ENCODE results near the gene PAQR4.

The PAQR4 gene

DNA sequence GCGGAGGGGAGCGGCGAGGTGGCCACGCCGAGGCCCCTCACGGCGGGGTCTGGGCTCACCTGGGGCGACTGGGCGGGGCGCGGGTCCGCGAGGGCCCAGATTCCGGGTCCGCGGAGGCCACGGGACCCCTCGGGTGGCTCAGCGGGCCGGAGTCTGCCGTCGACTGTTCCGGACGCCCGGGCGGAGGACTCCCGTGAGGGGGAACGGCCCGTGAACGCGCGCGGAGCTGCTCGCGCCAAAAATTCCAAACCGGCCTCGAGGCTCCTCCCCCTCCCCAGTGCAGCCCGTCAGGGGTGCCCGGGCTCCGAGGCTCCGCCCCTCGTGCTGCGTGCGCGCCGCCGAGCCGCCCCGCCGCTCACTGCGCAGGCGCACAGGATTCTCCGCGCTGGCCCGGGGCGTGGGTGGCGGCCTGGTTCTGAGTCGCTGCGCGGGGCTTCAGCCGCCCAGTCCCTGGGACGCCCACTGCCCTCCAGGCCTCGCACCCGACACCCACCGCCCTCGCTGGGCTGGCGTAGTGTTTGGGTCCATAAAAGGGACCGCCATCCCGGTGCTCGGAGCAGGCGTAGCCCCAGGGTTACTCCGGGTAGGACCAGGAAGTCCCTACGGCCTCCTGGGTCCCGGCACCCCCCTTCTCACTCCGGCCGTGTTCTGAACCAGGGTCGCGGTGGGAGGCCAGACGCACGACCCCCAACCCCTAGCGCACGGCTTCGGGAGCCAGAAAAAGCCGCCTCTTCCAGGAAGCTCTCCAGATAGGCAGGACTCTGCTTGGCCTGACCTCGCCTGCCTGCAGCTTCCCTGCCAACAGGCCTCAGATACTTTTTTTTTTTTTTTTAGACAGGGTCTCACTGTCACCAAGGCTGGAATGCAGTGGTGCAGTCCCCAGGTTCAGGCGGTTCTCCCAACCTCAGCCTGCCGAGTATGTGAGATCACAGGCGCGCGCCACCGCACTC is 11.4 kb downstream of the PAQR4 start, which contains the start of gene PKMYT1 (continued):
- TF ChIP-seq TSHZ1 (tag by site-specific recombination; IDR thresholded peaks at IDR 0.05; ENCODE audit: borderline replicate concordance) (no peak), AEBP2 (tag by site-specific recombination; IDR thresholded peaks at IDR 0.05; ENCODE audit: borderline replicate concordance) (no peak), ZNF837 (tag by site-specific recombination; IDR thresholded peaks at IDR 0.05) (no peak), ZNF600 (tag by site-specific recombination; IDR thresholded peaks at IDR 0.05) (peak; percentile 92), ZBTB11 (tag by site-specific recombination; conservative IDR thresholded peaks at IDR 0.05; ENCODE audit: low read depth) (peak; percentile 46; the same call in 1 of the 2 replicates), EGR2 (tag by site-specific recombination; IDR thresholded peaks at IDR 0.05; ENCODE audit: low read depth) (peak; percentile 93), YY1 (tag by site-specific recombination; IDR thresholded peaks at IDR 0.05) (0 out of 2 replicates have a peak, but pooled peaks have one; percentile 22), PRDM6 (tag by site-specific recombination; IDR thresholded peaks at IDR 0.05) (no peak), IKZF3 (tag by site-specific recombination; IDR thresholded peaks at IDR 0.05) (0 out of 2 replicates have a peak, but pooled peaks have one; percentile 14), PRDM2 (tag by site-specific recombination; IDR thresholded peaks at IDR 0.05; ENCODE audit: borderline replicate concordance) (no peak), RBAK (tag by site-specific recombination; IDR thresholded peaks at IDR 0.05) (no peak), ZNF677 (tag by site-specific recombination; IDR thresholded peaks at IDR 0.05) (peak; percentile 52; the same call in 1 of the 2 replicates), ZNF792 (tag by site-specific recombination; IDR thresholded peaks at IDR 0.05) (no peak), ZNF776 (tag by site-specific recombination; IDR thresholded peaks at IDR 0.05; ENCODE audit: borderline replicate concordance) (no peak), ZNF155 (tag by site-specific recombination; IDR thresholded peaks at IDR 0.05) (no peak), ZBTB17 (tag by site-specific recombination; IDR thresholded peaks at IDR 0.05) (no peak), MZF1 (tag by site-specific recombination; IDR thresholded peaks at IDR 0.05; ENCODE audit: borderline replicate concordance) (no peak), ZNF664 (tag by site-specific recombination; IDR thresholded peaks at IDR 0.05) (no peak)
- TF ChIP-seq, protein P1, sequence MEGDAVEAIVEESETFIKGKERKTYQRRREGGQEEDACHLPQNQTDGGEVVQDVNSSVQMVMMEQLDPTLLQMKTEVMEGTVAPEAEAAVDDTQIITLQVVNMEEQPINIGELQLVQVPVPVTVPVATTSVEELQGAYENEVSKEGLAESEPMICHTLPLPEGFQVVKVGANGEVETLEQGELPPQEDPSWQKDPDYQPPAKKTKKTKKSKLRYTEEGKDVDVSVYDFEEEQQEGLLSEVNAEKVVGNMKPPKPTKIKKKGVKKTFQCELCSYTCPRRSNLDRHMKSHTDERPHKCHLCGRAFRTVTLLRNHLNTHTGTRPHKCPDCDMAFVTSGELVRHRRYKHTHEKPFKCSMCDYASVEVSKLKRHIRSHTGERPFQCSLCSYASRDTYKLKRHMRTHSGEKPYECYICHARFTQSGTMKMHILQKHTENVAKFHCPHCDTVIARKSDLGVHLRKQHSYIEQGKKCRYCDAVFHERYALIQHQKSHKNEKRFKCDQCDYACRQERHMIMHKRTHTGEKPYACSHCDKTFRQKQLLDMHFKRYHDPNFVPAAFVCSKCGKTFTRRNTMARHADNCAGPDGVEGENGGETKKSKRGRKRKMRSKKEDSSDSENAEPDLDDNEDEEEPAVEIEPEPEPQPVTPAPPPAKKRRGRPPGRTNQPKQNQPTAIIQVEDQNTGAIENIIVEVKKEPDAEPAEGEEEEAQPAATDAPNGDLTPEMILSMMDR (tag by site-specific recombination; IDR thresholded peaks at IDR 0.05) = no peak

Data from HEK293 (cell line).